GM18498 (cell line): ENCODE data around the gene GNAI1.

ENCODE experiments used
- ATAC-seq: cut with Tn5 transposase; IDR thresholded peaks from one replicate; pipeline ENCODE4 v1.9.1; 2021; ENCODE audit warnings: mild to moderate bottlenecking, moderate library complexity; ENCODE audit not compliant: unreplicated experiment

GNAI1 gene

DNA sequence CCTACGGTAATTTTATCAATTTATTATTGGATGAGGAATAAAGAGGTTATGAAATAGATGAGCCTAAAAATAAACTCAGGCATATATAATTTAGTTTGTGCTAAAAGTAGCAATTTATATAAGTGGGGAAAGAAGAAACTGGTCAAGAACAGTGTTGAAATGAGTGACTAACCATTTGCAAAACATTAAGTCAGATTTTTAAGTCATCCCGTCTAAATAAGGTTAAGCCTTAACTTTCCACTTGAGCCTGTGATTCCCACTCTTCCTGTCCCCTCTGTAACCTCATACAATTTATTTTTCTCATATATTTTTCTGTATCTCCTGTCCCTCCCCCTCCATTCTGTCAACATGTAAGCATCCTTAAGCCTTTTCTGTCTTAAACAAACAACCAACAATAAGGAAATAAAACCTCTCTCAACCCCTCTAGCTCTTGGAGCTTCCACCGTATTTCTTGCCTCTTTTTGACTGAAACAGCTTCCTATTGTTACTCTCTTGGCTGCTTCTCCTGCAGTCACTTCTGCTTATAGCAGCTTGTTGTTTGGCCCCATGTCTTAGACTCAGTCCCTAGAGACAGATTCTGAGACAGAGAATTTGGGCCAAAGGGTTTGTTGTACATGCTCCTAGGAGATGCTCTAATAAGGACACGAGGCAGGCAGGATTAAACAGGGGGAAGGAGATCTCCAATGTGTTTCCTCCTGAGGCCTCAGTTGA, 109.7 kb downstream of the GNAI1 start:
- ATAC-seq, result no peak

DNA sequence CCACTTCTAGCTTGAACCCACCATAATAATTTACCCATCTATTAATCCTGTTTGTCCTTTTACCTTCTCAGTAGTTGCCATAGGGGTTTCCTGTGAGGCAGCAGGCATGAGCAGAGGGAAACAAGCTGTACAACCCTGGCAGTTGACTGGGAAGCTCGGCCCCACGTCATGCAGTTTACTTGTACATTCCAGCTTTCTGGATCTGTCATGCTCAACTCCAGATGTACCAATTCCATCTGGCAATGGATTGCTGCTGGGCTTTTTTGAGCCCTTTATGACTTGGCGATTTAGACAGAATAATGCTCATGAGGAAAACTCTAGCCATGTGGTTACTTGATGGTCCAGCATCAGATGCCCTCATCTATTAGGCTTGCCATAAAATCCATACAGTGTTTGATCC, 112.5 kb downstream of the GNAI1 start:
- no peak for ATAC-seq

GRCh38 chr7:80247891-80248290, 113.3 kb downstream of the GNAI1 start:
- ATAC-seq, result no peak

DNA sequence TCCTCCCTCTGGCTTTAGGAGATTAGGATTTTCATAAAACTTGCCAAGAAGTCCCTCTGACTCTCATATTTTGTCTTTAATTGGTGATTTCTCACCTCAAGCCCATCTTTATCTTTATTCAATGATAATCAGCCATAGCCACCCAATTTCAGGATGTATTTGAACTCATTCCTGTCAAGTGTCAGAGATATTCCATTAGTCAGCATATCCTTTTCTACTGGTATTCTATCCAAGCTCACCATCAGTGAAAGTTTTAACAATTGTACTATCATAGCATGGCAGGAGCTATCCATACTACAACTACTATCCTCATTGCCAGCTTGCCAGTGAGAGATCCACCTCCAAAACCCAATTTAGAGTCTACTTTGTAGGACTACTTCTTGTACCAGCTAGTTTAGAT, 114.6 kb downstream of the GNAI1 start:
- no peak for ATAC-seq

GRCh38 chr7:80249619-80250295, 115.1 kb downstream of the GNAI1 start:
- no peak for ATAC-seq

GRCh38 chr7:80253237-80253636, 118.6 kb downstream of the GNAI1 start:
- no peak for ATAC-seq

- ATAC-seq, result no peak
These were observed 119.0 kb downstream of the GNAI1 start for GRCh38 chr7:80253653-80254052.

- ATAC-seq, result no peak
These were observed 121.0 kb downstream of the GNAI1 start for GRCh38 chr7:80255656-80256055.

GRCh38 chr7:80257756-80258155, 123.1 kb downstream of the GNAI1 start:
- ATAC-seq, result no peak

DNA sequence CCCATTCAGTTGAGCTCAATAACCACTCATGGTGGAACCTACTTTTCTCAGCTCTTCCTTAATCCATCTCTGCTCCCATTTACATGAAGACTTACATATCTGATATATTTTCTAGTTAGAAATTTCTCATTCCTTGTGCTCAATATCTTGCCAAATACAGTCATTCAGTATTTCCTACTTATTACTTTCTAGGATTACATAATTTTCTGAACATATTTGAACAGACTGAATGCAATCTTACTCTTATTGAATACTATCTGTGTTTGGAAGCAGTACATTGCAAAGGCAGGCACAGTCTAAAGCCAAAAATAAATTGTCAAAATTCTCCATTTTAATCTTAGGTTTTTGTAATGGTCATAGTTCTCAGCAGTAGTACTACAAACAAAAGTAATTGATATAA, 126.0 kb downstream of the GNAI1 start:
- no peak for ATAC-seq

GRCh38 chr7:80263333-80263732, 128.7 kb downstream of the GNAI1 start:
- no peak for ATAC-seq

DNA sequence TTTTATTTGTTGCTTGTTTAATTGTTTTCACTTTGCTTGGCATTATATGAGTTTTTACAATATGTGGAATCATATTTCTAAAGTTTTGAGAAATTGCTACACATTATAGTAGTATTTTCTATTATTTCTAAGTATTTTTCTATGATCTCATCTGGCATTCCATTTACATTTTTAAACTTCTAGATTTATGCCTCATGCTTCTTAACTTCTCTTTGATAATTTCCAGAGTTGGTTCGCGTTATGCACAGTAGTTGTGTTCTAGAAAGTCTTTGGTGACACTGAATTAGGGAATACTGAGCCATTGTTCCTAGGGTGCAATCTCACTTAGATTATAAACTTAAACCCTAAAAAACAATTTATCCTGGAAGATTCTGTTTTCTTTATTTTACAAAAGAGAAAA, 129.2 kb downstream of the GNAI1 start:
- no peak for ATAC-seq

- no peak for ATAC-seq
These were observed 130.3 kb downstream of the GNAI1 start for GRCh38 chr7:80264769-80265495.

DNA sequence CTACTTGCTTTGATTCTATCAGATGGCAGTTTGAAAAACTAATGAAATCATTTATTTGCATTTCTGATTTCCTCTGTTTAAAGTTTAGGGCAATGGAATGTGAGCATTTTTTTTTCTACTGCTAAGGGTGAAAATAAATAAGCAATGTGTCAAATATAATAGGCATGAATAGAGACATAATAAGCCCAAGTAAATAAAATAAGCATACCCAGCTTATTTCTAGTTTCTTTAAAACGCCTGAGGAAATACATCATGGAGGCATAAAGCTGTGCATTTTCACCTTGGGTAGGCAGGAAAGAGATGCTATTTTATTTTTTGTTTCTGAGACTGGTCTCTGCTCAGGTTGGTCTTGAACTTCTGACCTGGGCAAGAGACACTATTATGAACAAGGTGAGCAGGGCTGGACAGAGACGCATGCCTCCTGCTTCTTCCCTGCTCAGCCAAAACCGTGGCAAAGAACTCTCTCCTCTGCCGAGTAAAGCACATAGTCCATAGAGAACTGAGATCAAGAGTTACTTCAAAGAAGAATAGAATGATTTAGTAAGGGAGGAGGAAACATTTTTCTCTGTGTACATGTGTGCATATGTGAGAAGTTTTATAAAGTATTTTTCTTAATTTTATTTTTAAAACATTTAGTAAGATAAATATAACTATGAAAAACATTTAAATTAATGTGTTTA, 138.1 kb downstream of the GNAI1 start:
- ATAC-seq, result no peak

GRCh38 chr7:80273327-80273726, 138.7 kb downstream of the GNAI1 start:
- ATAC-seq, result no peak

GRCh38 chr7:80275192-80275605, 140.6 kb downstream of the GNAI1 start:
- no peak for ATAC-seq
